HT-29 (cell line): ENCODE data around the gene AVPR1B. TPM values are rescaled to one million over a fixed set of nuclear protein-coding genes. Genes with fewer than 3 reads are reported as not detected.
"Not testable (repeated sequence)": the region's sequence is repeated elsewhere in the genome, so short reads cannot be mapped to it uniquely, and the experiment has no call there.

Experiments
- DNase-seq: peaks from one replicate; pipeline ENCODE4 v3.0.0-alpha.2; 2015; ENCODE audit warnings: low spot score
- total RNA-seq: library from RNA; depleted of rRNA; stranded (reverse); fragments of >200 nt; shearing (Covaris generic); gene quantifications from 2 replicates; pipeline ENCODE4 v1.2.3, GENCODE V29; 2014

The AVPR1B gene
- total RNA-seq, 1 experiment from 2014 or later: not detected

GRCh38 chr1:206082831-206083695 lies 34.1 kb downstream of the AVPR1B start:
- no peak for DNase-seq

- no peak for DNase-seq
Observed at GRCh38 chr1:206081856-206082255, 35.3 kb downstream of the AVPR1B start.

- DNase-seq: no peak
Observed at GRCh38 chr1:206080026-206080820, 37.0 kb downstream of the AVPR1B start.

GRCh38 chr1:206079135-206079534 lies 38.1 kb downstream of the AVPR1B start:
- DNase-seq: no peak

- no peak for DNase-seq
Observed at GRCh38 chr1:206075786-206076755, 41.1 kb downstream of the AVPR1B start.

- no peak for DNase-seq
Observed at GRCh38 chr1:206074839-206075238, 42.3 kb downstream of the AVPR1B start.

- no peak for DNase-seq
Observed at GRCh38 chr1:206070627-206071304, 46.4 kb downstream of the AVPR1B start.

- DNase-seq: no peak
Observed at GRCh38 chr1:206068314-206068713, 48.9 kb downstream of the AVPR1B start.

- no peak for DNase-seq
Observed at GRCh38 chr1:206067486-206068227, 49.5 kb downstream of the AVPR1B start.

- no peak for DNase-seq
Observed at GRCh38 chr1:206066479-206067171, 50.6 kb downstream of the AVPR1B start.

- no peak for DNase-seq
Observed at GRCh38 chr1:206065547-206066145, 51.5 kb downstream of the AVPR1B start.

GRCh38 chr1:206064501-206064900 lies 52.7 kb downstream of the AVPR1B start:
- DNase-seq: not testable (repeated sequence)

- not testable (repeated sequence) for DNase-seq
Observed at GRCh38 chr1:206064001-206064400, 53.2 kb downstream of the AVPR1B start.

- DNase-seq: no peak
Observed at GRCh38 chr1:206062464-206062863, 54.7 kb downstream of the AVPR1B start.

GRCh38 chr1:206060844-206061243 lies 56.3 kb downstream of the AVPR1B start:
- no peak for DNase-seq
